AG04449 (cell line): ENCODE data around the gene AFDN.

Experiments used
- CTCF ChIA-PET: fragments of 350-600 bp; formaldehyde crosslinking; extraction: SDS; loops from one replicate; lab custom pipeline; 2021; ENCODE audit warnings: antibody characterized with exemption; lab: Yijun Ruan, JAX
- POLR2A ChIA-PET: fragments of 400-600, 350-600 bp; formaldehyde crosslinking; extraction: SDS; loops from one replicate; lab custom pipeline; 2020; ENCODE audit warnings: antibody characterized with exemption, inconsistent platforms; lab: Yijun Ruan, JAX
- DNase-seq: peaks from one replicate; pipeline ENCODE4 v3.0.0-alpha.2; 2010; ENCODE audit warnings: low read depth, low spot score
- H3K4me3 ChIP-seq: 2 replicates; pipeline ENCODE4 v1.5.1; 2011; ENCODE audit warnings: low read depth, mild to moderate bottlenecking, control low read depth, low read length
- CTCF ChIP-seq: IDR thresholded peaks from one replicate; pipeline ENCODE4 v1.5.1; 2011; ENCODE audit warnings: mild to moderate bottlenecking, moderate library complexity, low read length, control low read depth, inconsistent platforms; ENCODE audit not compliant: insufficient read depth; ENCODE audit errors: missing control alignments

AFDN gene

DNA sequence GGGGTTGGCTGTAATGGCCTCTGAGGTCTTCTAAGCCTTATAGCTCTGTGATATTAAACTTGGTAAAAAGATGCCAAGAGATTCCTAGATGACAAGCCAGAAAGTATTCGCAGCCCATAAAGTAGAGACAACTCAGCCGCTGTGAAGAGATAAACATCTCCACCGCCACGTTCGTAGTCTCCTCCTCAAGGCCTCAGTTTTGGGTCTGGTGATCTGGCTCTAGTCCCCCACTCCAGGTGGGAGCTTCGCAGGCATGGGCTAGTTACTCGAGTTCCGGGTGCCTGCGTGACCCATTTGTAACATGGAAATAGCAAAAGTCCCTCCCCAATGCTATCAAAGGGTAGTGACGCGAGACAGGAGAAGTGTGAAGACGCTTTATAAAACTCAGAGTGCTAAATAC is 28.3 kb upstream of the AFDN start:
- H3K4me3 ChIP-seq, result no peak overlapping the region
- TF ChIP-seq CTCF, result no peak
- CTCF ChIA-PET, result no interaction called here
- no peak for DNase-seq
- POLR2A ChIA-PET, result no interaction called here

- TF ChIP-seq CTCF, result no peak
- CTCF ChIA-PET, result no interaction called here
- POLR2A ChIA-PET, result no interaction called here
- H3K4me3 ChIP-seq, result no peak overlapping the region
- DNase-seq, result no peak
Measured at GRCh38 chr6:167799033-167799821, 27.5 kb upstream of the AFDN start.

DNA sequence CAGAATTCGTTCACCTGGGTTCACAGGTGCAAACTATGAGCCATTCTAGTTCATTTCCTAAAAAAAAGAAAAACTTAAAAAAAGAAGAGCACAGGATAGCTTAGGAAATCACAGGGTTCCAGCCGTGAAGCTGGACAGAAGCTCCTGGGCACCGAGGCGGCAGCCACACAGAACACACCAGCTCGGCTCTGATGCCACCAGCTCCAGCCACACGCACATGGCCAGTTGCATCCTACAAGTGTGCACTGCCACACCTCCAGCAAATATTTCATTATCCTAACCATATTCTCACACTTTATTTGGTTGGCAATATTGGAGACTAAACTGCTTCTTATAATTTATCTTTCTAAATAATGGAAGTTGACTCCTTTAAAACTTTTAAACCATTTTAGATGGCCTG is 26.2 kb upstream of the AFDN start:
- CTCF ChIA-PET, result no interaction called here
- POLR2A ChIA-PET, result no interaction called here
- TF ChIP-seq CTCF, result no peak
- DNase-seq, result no peak
- H3K4me3 ChIP-seq, result no peak overlapping the region

- TF ChIP-seq CTCF, result no peak
- DNase-seq, result no peak
- ChIA-PET POLR2A (no interaction called here), CTCF (no interaction called here)
- no peak overlapping the region for H3K4me3 ChIP-seq
Measured at GRCh38 chr6:167801263-167801662, 25.4 kb upstream of the AFDN start.

GRCh38 chr6:167802339-167802738 is 24.4 kb upstream of the AFDN start:
- no peak for DNase-seq
- ChIA-PET POLR2A (no interaction called here), CTCF (no interaction called here)
- no peak for TF ChIP-seq CTCF
- no peak overlapping the region for H3K4me3 ChIP-seq

GRCh38 chr6:167803816-167804215 is 22.9 kb upstream of the AFDN start:
- DNase-seq, result no peak
- POLR2A ChIA-PET, result no interaction called here
- CTCF ChIA-PET, result no interaction called here
- no peak for TF ChIP-seq CTCF
- H3K4me3 ChIP-seq, result no peak overlapping the region
